ENCODE data around the gene SOX6.

Gene SOX6

GRCh38 chr11:15947681-15948648 lies 408.4 kb downstream of the SOX6 start:
- DNase-seq: no peak

- no peak for DNase-seq
Measured at GRCh38 chr11:15945726-15946125, 410.6 kb downstream of the SOX6 start.

GRCh38 chr11:15944460-15944859 lies 411.9 kb downstream of the SOX6 start:
- no peak for DNase-seq

- DNase-seq: no peak
Measured at GRCh38 chr11:15943418-15944197, 412.7 kb downstream of the SOX6 start.

GRCh38 chr11:15942936-15943335 lies 413.4 kb downstream of the SOX6 start:
- DNase-seq: no peak

- no peak for DNase-seq
Measured at GRCh38 chr11:15942126-15942525, 414.2 kb downstream of the SOX6 start.

- peak; percentile 58 for DNase-seq
Measured at GRCh38 chr11:15941206-15941770, 415.1 kb downstream of the SOX6 start.

- no peak for DNase-seq
Measured at GRCh38 chr11:15940462-15941205, 415.7 kb downstream of the SOX6 start.

- no peak for DNase-seq
Measured at GRCh38 chr11:15938983-15939382, 417.4 kb downstream of the SOX6 start.

- DNase-seq: no peak
Measured at GRCh38 chr11:15938121-15938611, 418.2 kb downstream of the SOX6 start.

GRCh38 chr11:15937601-15938120 lies 418.7 kb downstream of the SOX6 start:
- DNase-seq: no peak

- DNase-seq: no peak
Measured at GRCh38 chr11:15936011-15936410, 420.3 kb downstream of the SOX6 start.

- DNase-seq: no peak
Measured at GRCh38 chr11:15935373-15935772, 421.0 kb downstream of the SOX6 start.

- no peak for DNase-seq
Measured at GRCh38 chr11:15933886-15934625, 422.3 kb downstream of the SOX6 start.

GRCh38 chr11:15932417-15932816 lies 423.9 kb downstream of the SOX6 start:
- DNase-seq: no peak

- DNase-seq: no peak
Measured at GRCh38 chr11:15931497-15931896, 424.8 kb downstream of the SOX6 start.

- DNase-seq: no peak
Measured at GRCh38 chr11:15930442-15931025, 425.8 kb downstream of the SOX6 start.

- no peak for DNase-seq
Measured at GRCh38 chr11:15929371-15929901, 426.9 kb downstream of the SOX6 start.

GRCh38 chr11:15927864-15928217 lies 428.5 kb downstream of the SOX6 start:
- DNase-seq: no peak

GRCh38 chr11:15927196-15927863 lies 429.0 kb downstream of the SOX6 start:
- DNase-seq: no peak

All from fibroblast of skin of back (primary cell).